Measurements from ENCODE around the gene SND1. TPM values are rescaled to one million over a fixed set of nuclear protein-coding genes. Genes with fewer than 3 reads are reported as not detected.
A peak's percentile ranks its signal among the peaks of the same experiment; 100 is the strongest.

Gene SND1
- total and polyA plus RNA-seq, 2 of the 4 experiments (the other 2 are of a cell fraction) = 154 to 294 TPM

DNA sequence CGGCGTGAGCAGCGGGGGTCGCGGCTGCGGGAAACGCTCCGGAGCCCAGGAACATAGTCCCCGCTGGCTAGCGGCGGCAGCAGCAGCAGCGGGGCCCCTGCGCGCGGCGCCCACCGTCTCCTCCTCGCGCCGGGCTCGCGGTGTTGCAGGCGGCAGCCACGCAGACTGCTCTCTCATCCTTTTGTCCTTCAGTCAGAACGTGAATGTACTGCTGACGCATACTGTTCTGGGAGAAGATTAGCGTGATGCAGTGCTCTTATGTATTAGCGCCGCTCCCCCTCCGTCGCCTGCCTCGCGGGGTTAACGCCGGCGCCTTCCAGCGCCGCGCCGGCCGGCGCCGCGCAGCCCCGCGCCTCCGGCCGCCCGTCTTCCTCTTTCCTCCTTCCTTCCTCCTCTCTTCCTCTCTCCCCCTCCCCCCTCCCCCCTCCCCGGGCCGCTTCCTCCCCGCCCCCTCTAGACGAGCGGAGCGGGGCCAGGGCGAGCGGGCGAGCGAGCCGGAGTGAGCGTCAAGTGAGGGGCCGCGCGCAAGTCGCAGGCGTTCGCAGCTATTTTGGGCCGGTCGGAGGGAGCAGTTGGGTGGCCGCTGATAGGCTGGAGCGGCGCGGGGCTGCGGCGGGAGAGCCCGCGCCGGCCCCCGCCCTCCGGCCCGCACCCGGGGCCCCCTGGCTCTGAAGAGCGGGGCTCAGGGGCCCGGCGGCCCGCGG lies 380.1 kb downstream of the SND1 start:
- Histone ChIP-seq H4K91ac (ENCODE audit: insufficient read depth, low read depth, low read length) (no peak overlapping the region), H2AFZ (replicated peaks; ENCODE audit: low read length, poor library complexity) (peak overlapping the region; percentile 59), H3K4me2 (ENCODE audit: low read depth, low read length) (peak overlapping the region; percentile 85), H3K4ac (ENCODE audit: low read depth, low read length) (no peak overlapping the region), H2AK9ac (replicated peaks; ENCODE audit: low read depth, low read length, poor library complexity) (no peak overlapping the region), H3K4me1 (ENCODE audit: control insufficient read depth, insufficient read depth, low read length) (peaks cover 7% of the 10 kb centered on the region; the same call in 1 of the 2 replicates), H2BK5ac (ENCODE audit: low read depth, low read length, poor library complexity, severe bottlenecking) (no peak overlapping the region), H3K79me1 (ENCODE audit: low read depth in 1 of 2, low read length in 2 of 2) (peaks cover 39 to 59% of the 10 kb centered on the region in 2 experiments), H3K9me3 (ENCODE audit: control insufficient read depth, insufficient read depth, low read length) (no peaks in the 10 kb centered on the region), H3K18ac (ENCODE audit: low read depth, low read length) (no peak overlapping the region), H2BK15ac (ENCODE audit: low read depth, low read length) (no peak overlapping the region), H4K8ac (ENCODE audit: low read depth in 2 of 2, low read length in 2 of 2) (no peak overlapping the region), H2BK120ac (ENCODE audit: low read depth, low read length) (no peak overlapping the region), H3K9me1 (ENCODE audit: insufficient read depth, low read length) (peaks cover 9% of the 10 kb centered on the region; the same call in 1 of the 2 replicates), H3K36me3 (ENCODE audit: control insufficient read depth, insufficient read depth, low read length) (peaks cover 6% of the 10 kb centered on the region), H3K27ac (ENCODE audit: insufficient read depth, low read length) (no peak overlapping the region; the same call in 1 of the 2 replicates), H4K20me1 (ENCODE audit: insufficient read depth, low read length) (peaks cover 76% of the 10 kb centered on the region), H3K14ac (replicated peaks; ENCODE audit: low read depth, low read length) (no peak overlapping the region), H3K9ac (ENCODE audit: low read depth, low read length) (peak overlapping the region; percentile 13; the same call in 1 of the 2 replicates), H3K23ac (ENCODE audit: low read depth, low read length) (no peak overlapping the region), H2BK20ac (ENCODE audit: low read depth, low read length) (no peak overlapping the region), H3K27me3 (ENCODE audit: control insufficient read depth, insufficient read depth, low read length) (no peaks in the 10 kb centered on the region), H3K4me3 (ENCODE audit: insufficient read depth, low read depth, low read length) (peak overlapping the region; percentile 64), H3K56ac (ENCODE audit: extremely low read depth, insufficient read depth, low read length) (no peak overlapping the region), H2AK5ac (ENCODE audit: low read depth, low read length) (no peak overlapping the region), H4K5ac (ENCODE audit: low read depth, low read length) (no peak overlapping the region)
- CTCF ChIA-PET = no interaction called here
- intact Hi-C loops (cut with micrococcal nuclease) = loop anchor here (5.0 to 10.0 kb wide), 2 partner anchors 325 to 447 kb away; partner anchors contain the start of genes ARF5 and GCC1
- in situ Hi-C loops (cut with MboI; ENCODE audit: low sequenced_read_pairs) = no loop called here
- dilution Hi-C loops (cut with HindIII; ENCODE audit: low sequenced_read_pairs, unreplicated experiment) = no loop called here
- DNase-seq = peak; percentile 96
- peak; percentile 84 for ATAC-seq (ENCODE audit: low read depth)
- WGBS, 2 experiments (ENCODE audit: extremely low coverage in 2 of 2, insufficient read length in 1 of 2) = 1% methylated on average over 20 of the region's 87 CpGs; no CpG with 5 or more reads in 1 of the 2 experiments
- POLR2A ChIA-PET (ENCODE audit: unreplicated experiment) = no interaction called here
- no TSS peak for BruUV-seq (replicated peaks)
- peak; percentile 49 for TF ChIP-seq CTCF (conservative IDR thresholded peaks at IDR 0.05; ENCODE audit: low read depth, low read length)
- TF ChIP-seq ELK1 (IDR thresholded peaks at IDR 0.05; ENCODE audit: borderline replicate concordance, low read depth, low read length) = no peak
- peak; percentile 54; the same call in 1 of the 2 replicates for TF ChIP-seq POLR2A (IDR thresholded peaks at IDR 0.05; ENCODE audit: low read depth, low read length)
- peak; percentile 30; the same call in 1 of the 2 replicates for TF ChIP-seq FOS (IDR thresholded peaks at IDR 0.05; ENCODE audit: low read depth, low read length)
- no peak for TF ChIP-seq CHD1 (IDR thresholded peaks at IDR 0.05; ENCODE audit: low read depth, low read length)
- TF ChIP-seq USF2 (IDR thresholded peaks at IDR 0.05; ENCODE audit: low read depth, low read length) = no peak
- peak; percentile 76 for TF ChIP-seq MAFK (IDR thresholded peaks at IDR 0.05; ENCODE audit: low read depth, low read length)
- TF ChIP-seq NFE2L2 (IDR thresholded peaks at IDR 0.05; ENCODE audit: low read depth, low read length) = 0 out of 2 replicates have a peak, but pooled peaks have one; percentile 15
- TF ChIP-seq BHLHE40 (IDR thresholded peaks at IDR 0.05; ENCODE audit: low read depth, low read length) = peak; percentile 76
- 0 out of 2 replicates have a peak, but pooled peaks have one; percentile 6 for TF ChIP-seq CEBPB (IDR thresholded peaks at IDR 0.05; ENCODE audit: low read depth, low read length)
- no peak for TF ChIP-seq RCOR1 (IDR thresholded peaks at IDR 0.05; ENCODE audit: insufficient replicate concordance, low read length)
- peak; percentile 59 for TF ChIP-seq RAD21 (IDR thresholded peaks at IDR 0.05; ENCODE audit: low read length)
- TF ChIP-seq MXI1 (IDR thresholded peaks at IDR 0.05; ENCODE audit: borderline replicate concordance, low read depth, low read length) = peak; percentile 49; the same call in 1 of the 2 replicates
- no peak for TF ChIP-seq RFX5 (IDR thresholded peaks at IDR 0.05; ENCODE audit: low read depth, low read length)
